Stimulated activated CD4-positive, alpha-beta T cell treated with anti-CD3 and anti-CD28 coated beads, Interleukin-12 subunit alpha, Interleukin-12 subunit beta, amount 100 ng/mL, for 4 hours (primary cell): ENCODE results near the gene SLC26A9.
"Not testable (repeated sequence)": the region's sequence is repeated elsewhere in the genome, so short reads cannot be mapped to it uniquely, and the experiment has no call there.

Source experiments
- DNase-seq: peaks from one replicate; pipeline ENCODE4 v3.0.0-alpha.2; 2020

SLC26A9 gene

DNA sequence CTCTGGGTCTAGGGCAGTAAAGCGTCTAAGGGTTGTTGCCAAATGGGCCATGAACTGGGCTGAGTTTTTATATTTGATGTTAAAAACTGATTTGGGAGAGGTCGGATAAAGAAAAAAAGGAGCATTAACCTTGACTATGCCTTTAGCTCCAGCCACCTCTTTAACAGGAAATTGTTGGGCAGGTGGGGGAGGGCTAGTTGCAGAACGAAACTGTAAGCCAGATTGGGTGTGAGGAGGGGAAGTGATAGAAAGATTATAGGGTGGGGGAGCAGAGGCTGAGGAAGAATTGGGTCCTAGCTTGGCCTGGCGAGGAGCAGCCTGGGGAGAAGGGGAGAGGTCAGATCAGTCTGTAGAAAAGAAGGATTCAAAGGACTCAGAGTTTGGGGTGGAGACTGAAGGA lies 54.2 kb downstream of the SLC26A9 start:
- DNase-seq = not testable (repeated sequence)

DNA sequence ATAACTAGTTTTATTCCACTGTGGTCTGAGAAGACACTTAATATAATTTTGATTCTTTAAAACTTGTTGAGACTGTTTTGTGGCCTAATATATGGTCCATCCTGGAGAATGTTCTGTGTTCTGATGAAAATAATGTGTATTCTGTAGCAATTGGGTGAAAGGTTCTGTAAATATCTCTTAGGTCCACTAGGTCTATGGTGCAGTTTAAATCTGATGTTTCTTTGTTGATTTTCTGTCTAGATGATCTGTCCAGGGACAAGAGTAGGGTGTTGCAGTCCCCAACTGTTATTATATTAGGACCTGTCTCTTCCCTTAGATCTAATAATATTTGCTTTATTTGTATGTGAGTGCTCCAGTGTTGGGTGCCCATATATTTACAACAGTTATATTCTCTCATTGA lies 59.5 kb downstream of the SLC26A9 start:
- DNase-seq = no peak

DNA sequence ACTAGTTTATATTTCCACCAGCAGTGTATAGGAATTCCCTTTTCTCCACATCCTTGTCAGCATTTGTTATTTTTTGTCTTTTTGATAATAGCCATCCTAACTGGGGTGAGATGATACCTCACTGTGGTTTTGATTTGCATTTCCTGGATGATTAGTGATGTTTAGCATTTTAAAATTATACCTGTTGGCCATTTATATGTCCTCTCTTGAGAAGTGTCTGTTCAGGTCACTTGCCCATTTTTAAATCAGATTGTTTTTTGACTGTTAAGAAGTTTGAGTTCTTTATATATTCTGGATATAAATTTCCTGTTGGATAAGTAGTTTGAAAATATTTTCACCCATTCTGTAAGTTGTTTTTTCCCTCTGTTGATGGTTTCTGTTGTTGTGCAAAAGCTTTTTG lies 62.3 kb downstream of the SLC26A9 start:
- no peak for DNase-seq

- DNase-seq = no peak
These were observed 63.3 kb downstream of the SLC26A9 start for GRCh38 chr1:205879974-205880373.

GRCh38 chr1:205878026-205878425 lies 65.2 kb downstream of the SLC26A9 start:
- no peak for DNase-seq

DNA sequence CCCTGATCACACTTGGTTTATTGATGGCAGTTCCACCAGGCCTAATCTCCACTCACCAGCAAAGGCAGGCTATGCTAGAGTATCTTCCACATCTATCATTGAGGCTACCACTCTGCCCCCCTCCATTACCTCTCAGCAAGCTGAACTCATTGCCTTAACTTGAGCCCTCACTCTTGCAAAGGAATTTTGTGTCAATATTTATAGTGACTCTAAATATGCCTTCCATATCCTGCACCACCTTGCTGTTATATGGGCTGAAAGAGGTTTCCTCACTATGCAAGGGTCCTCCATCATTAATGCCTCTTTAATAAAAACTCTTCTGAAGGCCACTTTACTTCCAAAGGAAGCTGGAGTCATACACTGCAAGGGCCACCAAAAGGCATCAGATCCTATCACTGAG lies 70.1 kb downstream of the SLC26A9 start:
- not testable (repeated sequence) for DNase-seq

GRCh38 chr1:205870236-205870635 lies 73.0 kb downstream of the SLC26A9 start:
- DNase-seq = no peak
